ENCODE data around the gene HYOU1.
"Not testable (repeated sequence)": the region's sequence is repeated elsewhere in the genome, so short reads cannot be mapped to it uniquely, and the experiment has no call there.

The HYOU1 gene

DNA sequence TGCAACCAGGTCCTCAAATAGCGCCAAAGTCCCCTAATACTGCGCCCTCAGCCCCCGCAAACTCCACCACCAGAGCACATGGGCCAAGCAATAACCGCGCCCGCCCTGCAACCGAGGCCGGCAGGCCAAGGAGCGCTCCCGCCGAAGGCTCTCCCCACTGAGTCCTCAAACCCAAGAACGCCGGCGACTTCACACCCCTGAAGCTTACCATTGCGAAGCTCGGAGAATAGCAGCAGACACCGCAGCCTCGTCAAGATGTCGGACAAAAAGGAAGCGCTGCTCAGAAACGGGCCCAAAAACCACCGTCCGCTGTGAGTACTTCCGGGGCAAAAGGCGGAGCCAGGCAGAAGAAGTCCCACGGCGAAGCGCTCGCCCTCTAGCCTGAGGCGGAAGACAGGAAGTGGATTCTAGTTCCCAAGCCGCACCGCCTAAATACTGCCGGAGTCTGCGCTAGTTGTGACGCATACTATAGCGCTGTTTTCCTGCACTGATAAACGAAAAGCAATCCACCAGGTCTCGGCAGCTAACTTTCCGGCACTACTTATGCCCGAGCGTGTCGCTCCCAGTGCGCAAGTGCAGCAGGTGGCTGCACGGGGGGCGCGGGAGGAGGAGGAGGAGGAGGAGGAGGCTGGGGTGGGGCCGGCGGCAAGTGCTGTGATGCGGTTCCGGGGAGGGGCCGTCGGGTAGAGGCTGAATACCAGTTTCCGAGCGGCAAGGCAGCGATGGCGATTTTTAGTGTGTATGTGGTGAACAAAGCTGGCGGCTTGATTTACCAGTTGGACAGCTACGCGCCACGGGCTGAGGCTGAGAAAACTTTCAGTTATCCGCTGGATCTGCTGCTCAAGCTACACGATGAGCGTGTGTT, 38.7 kb downstream of the HYOU1 start, which contains the start of the genes RPS25 and TRAPPC4:
Gene RPS25, minus strand, starts transcription at position 270 of the 865 bp plus-strand sequence. Its CDS starts 59 bp downstream, at position 211.
Gene TRAPPC4, plus strand, starts transcription at position 693 of the 865 bp plus-strand sequence. Its CDS starts 30 bp downstream, at position 723.
- peak; percentile 94 for DNase-seq (ENCODE audit: low read depth)

- not testable (repeated sequence) for DNase-seq (ENCODE audit: low read depth)
Measured at GRCh38 chr11:119017377-119017776, 39.6 kb downstream of the HYOU1 start.

GRCh38 chr11:119016216-119017009, 40.6 kb downstream of the HYOU1 start:
- DNase-seq (ENCODE audit: low read depth) = no peak

DNA sequence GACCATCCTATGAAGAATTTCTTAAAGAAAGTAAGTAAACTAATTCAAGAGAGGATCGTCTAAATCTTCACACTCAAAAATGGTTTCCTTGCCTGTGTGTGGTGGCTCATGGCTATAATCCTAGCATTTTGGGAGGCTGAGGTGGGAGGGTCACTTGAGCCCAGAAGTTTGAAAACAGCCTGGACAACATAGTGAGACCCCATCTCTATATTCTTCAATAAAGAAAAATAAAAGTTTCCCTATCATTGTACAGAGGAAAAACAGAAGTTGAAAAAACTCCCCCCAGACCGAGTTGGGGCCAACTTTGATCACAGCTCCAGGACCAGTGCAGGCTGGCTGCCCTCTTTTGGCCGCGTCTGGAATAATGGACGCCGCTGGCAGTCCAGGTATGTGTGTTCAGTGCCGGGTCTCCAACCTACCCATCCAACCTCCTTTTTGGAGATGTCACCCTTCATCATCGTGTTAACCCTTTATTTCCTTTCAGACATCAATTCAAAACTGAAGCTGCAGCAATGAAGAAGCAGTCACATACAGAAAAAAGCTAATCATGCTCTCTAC, 41.9 kb downstream of the HYOU1 start:
- DNase-seq (ENCODE audit: low read depth) = no peak

DNA sequence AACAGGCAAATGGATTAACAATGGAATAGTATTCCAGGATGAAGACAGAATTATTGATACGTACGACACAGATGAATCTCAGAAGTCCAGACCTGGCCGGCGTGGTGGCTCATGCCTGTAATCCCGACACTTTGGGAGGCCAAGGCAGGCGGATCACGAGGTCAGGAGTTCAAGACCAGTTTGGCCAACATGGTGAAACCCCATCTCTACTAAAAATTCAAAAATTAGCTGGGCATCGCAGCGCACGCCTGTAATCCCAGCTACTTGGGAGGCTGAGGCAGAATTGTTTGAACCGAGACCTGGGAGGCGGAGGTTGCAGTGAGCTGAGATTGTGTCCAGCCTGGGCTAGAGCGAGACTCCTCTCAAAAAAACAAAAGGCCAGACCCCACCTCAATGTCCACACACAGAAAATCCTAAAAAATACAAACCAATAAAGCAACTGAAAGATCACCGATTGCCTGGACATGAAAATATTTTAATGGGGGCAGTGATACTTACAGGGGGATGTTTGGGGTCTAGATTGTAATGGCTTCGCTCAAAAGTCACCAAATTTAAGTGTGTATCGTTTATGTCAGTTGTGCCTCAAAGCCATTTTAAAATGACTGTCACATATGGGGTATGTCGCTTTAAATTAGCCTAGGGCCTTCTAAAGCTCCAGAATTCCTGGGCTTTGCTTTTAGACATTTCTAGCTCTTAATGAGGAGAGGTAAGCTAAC, 42.6 kb downstream of the HYOU1 start:
- DNase-seq (ENCODE audit: low read depth) = no peak

GRCh38 chr11:119012629-119013170, 44.3 kb downstream of the HYOU1 start:
- DNase-seq (ENCODE audit: low read depth) = no peak

- no peak for DNase-seq (ENCODE audit: low read depth)
Measured at GRCh38 chr11:119011476-119012053, 45.4 kb downstream of the HYOU1 start.

GRCh38 chr11:119006656-119007055, 50.3 kb downstream of the HYOU1 start:
- no peak for DNase-seq (ENCODE audit: low read depth)

- DNase-seq (ENCODE audit: low read depth) = no peak
Measured at GRCh38 chr11:119000906-119001305, 56.1 kb downstream of the HYOU1 start.

DNA sequence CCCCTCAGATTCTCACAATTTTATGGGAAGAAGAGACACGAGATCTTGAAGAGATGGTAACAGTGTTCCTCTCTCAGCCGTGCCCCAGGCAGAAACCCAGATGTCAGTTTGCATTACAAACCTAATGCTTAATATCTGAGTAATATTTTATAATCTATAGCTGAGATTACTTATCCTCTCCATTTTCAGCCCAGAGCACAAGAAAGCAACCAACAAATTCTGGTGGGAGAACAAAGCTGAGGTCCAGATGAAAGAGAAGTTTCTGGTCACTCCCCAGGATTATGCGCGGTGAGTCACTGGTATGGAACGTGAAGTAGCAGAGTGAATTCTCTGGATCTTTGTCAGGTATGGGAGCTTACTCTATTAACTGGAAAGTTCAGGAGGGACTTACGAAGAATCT, 58.2 kb downstream of the HYOU1 start:
- DNase-seq (ENCODE audit: low read depth) = no peak

GRCh38 chr11:118998388-118998717, 58.7 kb downstream of the HYOU1 start:
- peak; percentile 15 for DNase-seq (ENCODE audit: low read depth)

DNA sequence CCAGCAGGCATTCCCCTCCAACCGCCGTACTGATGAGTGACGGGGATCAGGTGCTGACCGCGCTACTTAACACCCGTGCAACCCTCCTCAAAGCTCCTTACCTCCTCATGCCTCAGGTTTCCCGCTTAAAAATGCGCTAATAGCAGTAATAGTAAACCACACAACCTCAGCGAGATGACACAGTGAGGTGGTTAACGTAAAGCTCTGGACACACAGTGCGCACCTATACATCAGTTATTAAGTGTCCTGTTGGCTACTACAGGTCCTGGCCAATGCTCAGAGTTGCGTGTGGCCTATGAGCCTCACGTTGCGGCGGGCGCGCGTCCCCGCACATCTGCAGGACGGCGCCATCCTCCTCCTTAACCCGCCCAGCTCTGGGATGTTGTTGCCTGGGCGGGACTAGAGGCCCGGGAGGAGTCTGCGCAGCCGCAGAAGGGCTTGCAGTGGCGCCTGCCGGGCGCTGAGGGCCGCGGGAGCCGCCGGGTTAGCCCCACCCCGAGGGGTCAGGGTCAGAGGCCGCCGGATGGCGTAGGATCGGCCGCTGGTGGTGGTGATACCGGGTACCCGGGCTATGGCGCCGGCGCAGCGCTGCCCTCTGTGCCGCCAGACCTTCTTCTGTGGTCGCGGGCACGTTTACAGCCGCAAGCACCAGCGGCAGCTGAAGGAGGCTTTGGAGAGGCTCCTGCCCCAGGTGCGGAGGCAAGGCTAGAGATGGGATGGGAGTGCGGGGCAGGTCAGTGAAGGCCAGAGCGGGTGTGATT, 59.2 kb downstream of the HYOU1 start, which contains the start of gene CENATAC:
Gene CENATAC, plus strand, starts transcription at position 512 of the 761 bp plus-strand sequence. Its CDS starts 60 bp downstream, at position 572.
- peak; percentile 92 for DNase-seq (ENCODE audit: low read depth)

DNA sequence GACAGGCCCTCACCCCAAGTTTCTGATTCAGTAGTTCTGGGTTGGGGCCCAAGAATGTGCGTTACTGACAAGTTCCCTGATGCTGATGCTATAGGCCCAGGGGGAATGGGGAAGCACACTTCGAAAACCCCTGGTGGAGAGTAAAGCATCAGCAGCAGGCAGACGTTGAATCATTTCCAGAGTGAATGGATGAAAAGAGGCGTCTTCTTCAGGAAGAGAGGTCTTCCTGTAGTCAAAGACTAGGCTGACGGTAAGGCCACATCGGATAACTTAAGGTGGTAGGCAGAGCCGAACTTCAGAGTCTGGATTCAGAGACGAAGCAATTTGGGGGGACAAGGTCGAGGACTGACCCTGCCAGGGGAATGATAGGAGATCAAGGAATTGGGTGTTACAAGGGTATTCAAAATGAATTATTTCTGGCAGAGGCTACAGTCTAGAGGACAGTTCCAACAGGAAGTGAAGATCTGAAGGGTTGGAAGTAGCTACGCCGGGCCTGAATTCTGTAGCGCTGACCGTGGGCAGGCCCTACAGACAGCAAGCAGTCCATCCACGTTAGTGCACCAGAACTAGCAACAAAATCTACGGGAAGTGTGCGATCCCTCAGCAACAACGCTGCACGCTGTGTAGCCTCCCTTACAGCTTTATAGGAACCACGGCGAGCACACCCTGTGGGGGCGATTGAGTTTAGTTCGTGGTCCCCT, 59.9 kb downstream of the HYOU1 start:
- no peak for DNase-seq (ENCODE audit: low read depth)
